AG04449 (cell line): Measurements from ENCODE around the gene RASL10B.

Experiments
- CTCF ChIA-PET: fragments of 350-600 bp; formaldehyde crosslinking; extraction: SDS; loops from one replicate; lab custom pipeline; 2021; ENCODE audit warnings: antibody characterized with exemption; lab: Yijun Ruan, JAX
- POLR2A ChIA-PET: fragments of 400-600, 350-600 bp; formaldehyde crosslinking; extraction: SDS; loops from one replicate; lab custom pipeline; 2020; ENCODE audit warnings: antibody characterized with exemption, inconsistent platforms; lab: Yijun Ruan, JAX
- DNase-seq: peaks from one replicate; pipeline ENCODE4 v3.0.0-alpha.2; 2010; ENCODE audit warnings: low read depth, low spot score
- H3K4me3 ChIP-seq: 2 replicates; pipeline ENCODE4 v1.5.1; 2011; ENCODE audit warnings: low read depth, mild to moderate bottlenecking, control low read depth, low read length
- CTCF ChIP-seq: IDR thresholded peaks from one replicate; pipeline ENCODE4 v1.5.1; 2011; ENCODE audit warnings: mild to moderate bottlenecking, moderate library complexity, low read length, control low read depth, inconsistent platforms; ENCODE audit not compliant: insufficient read depth; ENCODE audit errors: missing control alignments

Gene RASL10B

GRCh38 chr17:35773129-35773528 lies 41.7 kb downstream of the RASL10B start:
- ChIA-PET CTCF (interaction anchor here (10.5 to 28.6 kb wide), 3 partner anchors 5 to 35 kb away, joined by 321 to 819 read pairs (median 321); partner anchors contain the start of gene TAF15), POLR2A (no interaction called here)
- TF ChIP-seq CTCF: no peak

GRCh38 chr17:35773679-35774425 lies 42.4 kb downstream of the RASL10B start:
- no peak overlapping the region for H3K4me3 ChIP-seq
- no peak for TF ChIP-seq CTCF
- DNase-seq: no peak
- ChIA-PET CTCF (interaction anchor here (0.6 to 28.6 kb wide), 5 partner anchors 6 to 34 kb away, joined by 3 to 819 read pairs (median 9); partner anchors contain the start of gene TAF15), POLR2A (no interaction called here)

More at GRCh38 chr17:35773129-35773528, 41.7 kb downstream of the RASL10B start:
- H3K4me3 ChIP-seq: no peak overlapping the region
- no peak for DNase-seq

GRCh38 chr17:35774499-35774898 lies 43.1 kb downstream of the RASL10B start:
- TF ChIP-seq CTCF: no peak
- ChIA-PET CTCF (interaction anchor here (0.6 to 28.6 kb wide), 5 partner anchors 7 to 33 kb away, joined by 3 to 819 read pairs (median 9); partner anchors contain the start of gene TAF15), POLR2A (interaction anchor here (1.0 kb wide), 1 partner anchor 35 kb away, joined by 3 read pairs; the partner anchor contains the start of gene TAF15)
- no peak overlapping the region for H3K4me3 ChIP-seq
- no peak for DNase-seq

GRCh38 chr17:35775039-35775438 lies 43.6 kb downstream of the RASL10B start:
- POLR2A ChIA-PET: interaction anchor here (1.0 kb wide), 1 partner anchor 34 kb away, joined by 3 read pairs; the partner anchor contains the start of gene TAF15
- CTCF ChIA-PET: interaction anchor here (1.2 to 28.6 kb wide), 5 partner anchors 7 to 33 kb away, joined by 3 to 819 read pairs (median 9); partner anchors contain the start of gene TAF15

GRCh38 chr17:35775583-35775982 lies 44.1 kb downstream of the RASL10B start:
- DNase-seq: no peak
- H3K4me3 ChIP-seq: no peak overlapping the region
- POLR2A ChIA-PET: interaction anchor here (1.0 kb wide), 1 partner anchor 34 kb away, joined by 3 read pairs; the partner anchor contains the start of gene TAF15
- CTCF ChIA-PET: interaction anchor here (0.6 to 28.6 kb wide), 6 partner anchors 8 to 32 kb away, joined by 3 to 819 read pairs (median 6); partner anchors contain the start of gene TAF15
- TF ChIP-seq CTCF: no peak

More at GRCh38 chr17:35775039-35775438, 43.6 kb downstream of the RASL10B start:
- DNase-seq: no peak
- no peak overlapping the region for H3K4me3 ChIP-seq
- TF ChIP-seq CTCF: no peak

GRCh38 chr17:35778641-35779196 lies 47.3 kb downstream of the RASL10B start:
- no peak for DNase-seq
- TF ChIP-seq CTCF: no peak
- no peak overlapping the region for H3K4me3 ChIP-seq
- POLR2A ChIA-PET: interaction anchor here (0.6 kb wide), 1 partner anchor 405 kb away, joined by 3 read pairs; no protein-coding TSS in a partner anchor
- CTCF ChIA-PET: interaction anchor here (1.1 to 28.6 kb wide), 5 partner anchors 10 to 29 kb away, joined by 4 to 819 read pairs (median 6); partner anchors contain the start of genes MMP28 and TAF15
